H4 (cell line): Measurements from ENCODE around the gene IL24. TPM values are rescaled to one million over a fixed set of nuclear protein-coding genes. Genes with fewer than 3 reads are reported as not detected.
"Not testable (repeated sequence)": the region's sequence is repeated elsewhere in the genome, so short reads cannot be mapped to it uniquely, and the experiment has no call there.

Experiments
- DNase-seq: peaks from one replicate; pipeline ENCODE4 v3.0.0-alpha.2; 2015; ENCODE audit warnings: low spot score
- total RNA-seq: library from RNA; depleted of rRNA; stranded (reverse); fragments of >200 nt; shearing (Covaris generic); gene quantifications from 2 replicates; pipeline ENCODE4 v1.2.3, GENCODE V29; 2014

Gene IL24
- total RNA-seq, 1 experiment from 2014 or later: 1.1 TPM

DNA sequence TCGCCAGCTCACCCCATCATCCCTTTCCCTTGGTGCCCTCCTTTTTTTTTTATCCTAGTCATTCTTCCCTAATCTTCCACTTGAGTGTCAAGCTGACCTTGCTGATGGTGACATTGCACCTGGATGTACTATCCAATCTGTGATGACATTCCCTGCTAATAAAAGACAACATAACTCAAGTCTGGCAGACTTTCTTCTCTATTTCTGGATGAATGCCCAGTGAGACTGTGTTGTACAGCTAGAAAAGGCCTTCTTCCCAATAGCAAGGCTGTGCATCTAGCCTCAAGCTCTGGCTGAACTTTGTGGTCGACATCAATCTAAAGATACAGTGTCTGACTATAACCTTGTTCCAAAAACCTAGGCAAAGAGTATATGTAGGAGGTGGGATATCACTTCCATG, 6.4 kb downstream of the IL24 start:
- no peak for DNase-seq

DNA sequence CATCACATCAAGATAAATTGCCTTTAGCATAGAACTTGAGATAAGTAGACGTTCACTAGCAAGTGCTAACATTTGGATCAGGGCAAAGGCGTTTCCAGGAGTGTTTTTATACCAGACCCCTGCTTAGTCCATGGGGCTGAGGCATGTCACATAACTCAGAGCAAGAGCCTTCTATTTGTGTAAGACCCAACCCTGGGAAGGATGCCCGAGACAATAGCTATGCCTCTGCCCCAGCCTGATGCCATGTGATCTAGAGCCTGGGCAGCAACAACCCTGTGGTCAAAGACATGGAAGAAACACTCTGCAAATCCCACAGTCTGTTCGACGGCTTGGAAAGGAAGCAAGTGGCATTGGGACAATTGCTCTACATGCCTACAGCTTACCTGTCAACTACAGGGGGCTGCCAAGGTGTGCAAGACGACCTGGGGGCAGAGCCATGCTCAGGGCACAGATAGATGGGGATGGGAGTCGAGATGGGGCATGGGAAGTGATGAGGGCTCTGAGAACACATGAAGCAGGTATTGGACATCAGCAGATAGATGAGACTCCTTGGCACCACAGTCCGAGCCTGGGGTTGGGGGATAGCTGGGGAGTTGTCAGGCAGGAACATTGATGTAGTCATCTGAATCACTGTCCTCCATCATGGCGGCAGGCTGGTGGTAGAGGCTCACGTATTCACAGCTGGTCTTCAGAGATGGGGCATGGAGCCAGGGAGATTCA, 7.3 kb downstream of the IL24 start:
- no peak for DNase-seq

- peak; percentile 69 for DNase-seq
These were observed 8.3 kb downstream of the IL24 start for GRCh38 chr1:206905295-206906164.

GRCh38 chr1:206907304-206907991, 10.2 kb downstream of the IL24 start:
- DNase-seq: no peak

- no peak for DNase-seq
These were observed 10.8 kb downstream of the IL24 start for GRCh38 chr1:206908038-206908437.

DNA sequence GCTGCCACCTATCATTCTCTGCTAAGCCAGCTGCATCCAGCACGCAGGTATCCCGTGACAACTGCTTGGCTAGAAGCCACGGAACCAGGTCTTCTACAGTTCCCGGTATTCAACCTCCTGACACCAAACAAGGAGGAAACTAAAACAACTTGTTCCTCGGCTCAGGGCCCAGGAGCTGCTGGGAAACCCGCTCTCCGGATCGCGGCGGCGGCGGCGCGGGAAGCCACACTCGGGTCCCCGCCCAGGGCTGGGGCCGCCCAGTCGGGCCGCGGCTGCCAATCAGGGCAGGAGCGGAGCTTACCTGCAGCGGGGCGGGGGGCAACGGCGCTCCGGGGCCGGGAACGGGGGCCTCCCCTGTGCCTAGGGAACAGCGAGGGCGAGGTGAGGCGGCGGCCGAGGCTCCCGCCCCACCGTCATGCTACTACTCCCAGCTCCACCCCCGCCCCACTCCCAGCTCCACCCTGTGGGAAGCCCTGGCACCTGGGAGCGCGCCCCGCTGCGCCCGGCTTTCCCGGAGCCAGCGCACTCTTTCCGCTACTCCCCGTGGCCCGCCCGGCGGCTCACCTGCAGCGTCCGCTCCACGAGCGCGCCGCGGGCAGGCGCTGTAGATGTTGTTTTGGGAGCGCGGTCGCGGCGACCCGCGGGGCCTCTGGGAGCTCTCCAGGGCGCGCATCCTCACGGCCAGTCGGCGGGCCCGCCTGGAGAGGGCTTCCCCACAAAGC, 12.1 kb downstream of the IL24 start:
- DNase-seq: peak; percentile 29

DNA sequence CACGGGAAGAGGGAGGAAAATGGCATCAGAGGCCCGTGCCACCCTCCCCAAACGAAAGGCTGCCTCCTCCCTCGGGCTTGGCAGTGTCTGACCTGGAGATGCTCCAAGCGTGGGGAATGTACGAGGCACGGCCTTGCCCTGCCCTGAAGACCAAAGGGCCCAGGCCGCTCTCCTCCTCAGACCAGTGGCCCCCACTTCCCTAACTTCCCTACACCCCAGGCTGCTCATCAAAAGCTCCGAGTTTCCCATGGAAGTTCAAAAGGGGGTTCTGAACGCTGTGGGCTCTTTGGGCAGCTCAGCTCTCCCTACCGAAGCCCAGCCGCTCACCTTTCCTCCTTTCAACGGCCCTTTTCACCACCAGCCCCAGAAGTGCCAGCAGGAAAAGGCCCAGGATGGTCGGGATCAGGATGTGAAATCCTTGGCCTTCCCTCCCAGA, 12.7 kb downstream of the IL24 start:
- no peak for DNase-seq

DNA sequence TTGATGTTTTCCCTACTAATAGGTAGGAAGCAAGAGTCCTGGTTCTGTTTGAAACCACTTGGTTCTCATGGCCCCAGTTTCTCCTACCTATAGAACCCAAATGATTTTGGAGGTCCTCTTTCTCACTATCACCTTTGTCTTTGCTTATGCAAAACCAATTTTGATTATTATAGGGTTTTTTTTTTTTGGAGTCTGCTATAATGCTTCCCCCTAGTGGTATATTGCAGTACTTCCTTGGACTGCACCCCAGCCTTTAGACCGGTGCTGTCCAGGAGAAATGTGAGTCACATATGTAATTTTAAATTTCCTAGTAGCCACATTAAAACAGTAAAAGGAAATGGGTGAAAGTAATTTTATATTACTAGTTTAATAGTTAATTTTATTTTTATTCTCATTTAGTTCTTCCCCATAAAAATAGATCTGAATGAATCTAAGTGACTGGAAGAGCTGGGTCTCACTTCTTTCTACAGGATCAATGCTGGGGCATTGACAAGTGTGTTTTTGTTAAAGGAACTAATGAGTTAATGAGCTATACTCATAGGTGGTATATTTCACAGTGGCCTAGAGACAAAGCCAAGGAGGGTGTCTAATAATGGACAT, 13.9 kb downstream of the IL24 start:
- DNase-seq: peak; percentile 33

GRCh38 chr1:206912445-206913095, 15.3 kb downstream of the IL24 start:
- peak; percentile 74 for DNase-seq

DNA sequence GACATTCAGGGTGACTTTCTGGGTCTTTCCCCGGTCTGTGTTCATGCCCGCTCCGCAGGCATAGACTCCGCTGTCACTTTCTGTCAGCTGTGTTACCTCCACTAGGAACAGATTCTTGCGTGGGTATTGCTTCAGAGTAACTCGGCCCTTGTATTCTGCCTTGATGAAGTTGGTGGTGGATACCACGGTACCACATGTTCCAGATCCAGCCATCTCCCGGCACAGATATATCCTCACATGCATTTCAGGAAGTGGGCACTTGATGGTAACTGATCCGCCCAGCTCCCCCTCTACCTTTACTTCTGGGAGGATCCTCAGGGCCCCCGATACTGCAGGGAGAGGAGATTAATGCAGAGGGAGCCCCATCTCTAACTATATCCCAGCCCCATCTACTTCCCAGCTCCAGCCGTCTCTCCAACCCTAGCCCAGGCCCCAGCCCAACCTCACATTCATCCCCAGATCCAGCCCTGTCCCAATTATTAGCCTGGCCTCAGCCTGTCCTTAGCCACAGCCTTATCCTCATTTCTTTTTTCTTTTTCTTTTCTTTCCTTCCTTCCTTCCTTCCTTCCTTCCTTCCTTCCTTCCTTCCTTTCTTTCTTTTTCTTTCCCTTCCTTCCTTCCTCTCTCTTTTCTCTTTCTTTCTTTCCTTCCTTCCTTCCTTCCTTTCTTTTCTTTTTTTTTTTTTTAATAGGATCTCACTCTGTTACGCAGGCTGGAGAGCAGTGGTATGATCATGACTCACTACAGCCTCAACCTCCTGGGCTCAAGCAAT, 16.7 kb downstream of the IL24 start:
- DNase-seq: no peak

- no peak for DNase-seq
These were observed 17.9 kb downstream of the IL24 start for GRCh38 chr1:206915030-206915735.

GRCh38 chr1:206916000-206916709, 18.9 kb downstream of the IL24 start:
- no peak for DNase-seq

- no peak for DNase-seq
These were observed 20.8 kb downstream of the IL24 start for GRCh38 chr1:206918076-206918475.

DNA sequence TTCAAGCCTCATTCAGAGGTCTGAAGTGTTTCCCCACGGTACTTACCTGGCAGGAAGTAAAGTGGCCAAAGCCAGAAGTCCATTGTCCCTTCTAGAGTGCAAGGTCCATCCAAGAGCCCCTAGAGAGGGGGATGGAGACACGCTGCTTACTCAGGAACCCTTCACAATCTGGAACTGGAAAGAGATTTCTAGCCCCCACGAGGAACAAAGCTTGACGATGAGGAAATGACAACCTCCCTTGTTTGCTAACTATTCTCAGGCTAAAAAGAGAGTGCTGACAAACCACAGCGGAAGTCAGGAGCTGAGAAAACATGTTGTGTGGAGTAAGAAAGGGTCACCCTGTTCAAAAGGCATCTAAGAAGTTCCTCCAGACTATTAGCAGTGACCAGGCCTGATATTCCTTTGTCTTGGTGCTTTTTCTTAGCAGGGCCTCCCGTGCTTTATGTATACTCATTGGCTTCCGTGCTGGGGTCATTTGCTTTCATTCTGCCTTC, 24.6 kb downstream of the IL24 start, which contains the start of gene FCMR:
Gene FCMR, minus strand, starts transcription at position 170 of the 494 bp plus-strand sequence. Its CDS starts 87 bp downstream, at position 83.
- DNase-seq: no peak

DNA sequence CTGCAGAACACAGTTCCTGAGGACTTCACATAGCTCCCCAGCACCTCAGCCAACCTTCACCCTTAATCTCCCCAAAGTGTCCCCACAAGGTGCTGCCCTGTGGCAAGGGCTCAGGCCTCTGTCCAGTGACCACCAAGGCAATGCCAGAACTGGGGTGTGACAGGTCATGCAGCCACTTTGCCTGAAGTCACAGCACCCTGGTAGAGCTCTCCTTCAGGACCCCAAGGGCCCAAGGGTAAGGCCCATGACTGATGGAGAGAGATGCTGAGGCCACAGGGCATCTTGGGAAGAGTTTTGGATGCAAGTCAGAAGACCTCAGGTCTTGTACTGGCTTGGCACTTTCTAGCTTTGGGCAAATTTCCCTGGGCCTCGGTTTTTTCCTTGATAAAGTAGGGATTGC, 25.3 kb downstream of the IL24 start:
- DNase-seq: no peak

- DNase-seq: no peak
These were observed 26.0 kb downstream of the IL24 start for GRCh38 chr1:206923009-206923960.

DNA sequence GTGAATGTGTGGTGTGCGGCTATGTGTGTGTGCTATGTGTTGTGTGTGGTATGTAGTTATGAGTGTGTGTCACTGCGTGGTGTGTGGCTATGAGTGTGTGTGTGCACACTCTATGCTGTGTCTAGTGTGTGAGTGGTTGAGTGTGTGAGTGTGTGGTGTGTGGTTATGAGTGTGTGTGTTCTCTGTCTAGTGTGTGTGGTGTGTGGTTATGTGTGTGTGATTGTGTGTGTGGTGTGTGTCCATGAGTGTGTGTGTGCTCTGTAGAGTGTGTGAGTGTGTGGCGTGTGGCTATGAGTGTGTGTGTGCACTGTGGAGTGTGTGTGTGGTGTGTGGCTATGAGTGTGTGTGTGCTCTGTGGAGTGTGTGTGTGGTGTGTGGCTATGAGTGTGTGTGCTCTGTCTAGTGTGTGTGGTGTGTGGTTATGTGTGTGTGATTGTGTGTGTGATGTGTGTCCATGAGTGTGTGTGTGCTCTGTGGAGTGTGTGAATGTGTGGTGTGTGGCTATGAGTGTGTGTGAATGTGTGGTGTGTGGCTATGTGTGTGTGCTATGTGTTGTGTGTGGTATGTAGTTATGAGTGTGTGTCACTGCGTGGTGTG, 26.8 kb downstream of the IL24 start:
- not testable (repeated sequence) for DNase-seq
